Neutrophil (primary cell): ENCODE measurements around the gene ZNF618.

Source experiments
- H3K27ac ChIP-seq: fragments of 200-600 bp; sonication (generic); 2 replicates; pipeline ENCODE4 v1.5.1; 2016; ENCODE audit warnings: mild to moderate bottlenecking, moderate library complexity
- H3K27me3 ChIP-seq: fragments of 200-600 bp; sonication (generic); 2 replicates; pipeline ENCODE4 v1.6.0; 2016; ENCODE audit warnings: mild to moderate bottlenecking
- H3K36me3 ChIP-seq: fragments of 200-600 bp; sonication (generic); 2 replicates; pipeline ENCODE4 v1.5.1; 2017
- H3K4me1 ChIP-seq, 2 experiments: fragments of 200-600 bp in 1 of 2; sonication (generic) in 1 of 2; 1 replicate in 1 of 2; 2 replicates in 1 of 2; pipeline versions ENCODE4 v1.5.1 to v1.6.1; 2013 to 2016; ENCODE audit warnings: low read depth in 1 of 2, low read length in 1 of 2, mild to moderate bottlenecking in 1 of 2, moderate library complexity in 1 of 2; ENCODE audit not compliant: control insufficient read depth in 1 of 2, insufficient read depth in 1 of 2
- H3K4me3 ChIP-seq, 2 experiments: fragments of 200-600 bp in 1 of 2; sonication (generic) in 1 of 2; 1 replicate in 1 of 2; 2 replicates in 1 of 2; pipeline ENCODE4 v1.5.1; 2013 to 2016; ENCODE audit warnings: low read depth in 1 of 2, low read length in 1 of 2, mild to moderate bottlenecking in 1 of 2, moderate library complexity in 1 of 2
- H3K9me3 ChIP-seq: fragments of 200-600 bp; sonication (generic); 2 replicates; pipeline ENCODE4 v1.5.1; 2016
- TF ChIP-seq, protein P1 (sequence below): fragments of 200-600 bp; sonication (generic); IDR thresholded peaks from 2 replicates; pipeline ENCODE4 v1.5.1; 2016; ENCODE audit warnings: antibody characterized with exemption

Gene ZNF618

GRCh38 chr9:113882636-113883164 is 6.6 kb downstream of the ZNF618 start:
- peaks cover 5% of the 10 kb centered on the region for H3K27me3 ChIP-seq
- H3K36me3 ChIP-seq: no peaks in the 10 kb centered on the region
- no peaks in the 10 kb centered on the region for H3K9me3 ChIP-seq
- TF ChIP-seq, protein P1, sequence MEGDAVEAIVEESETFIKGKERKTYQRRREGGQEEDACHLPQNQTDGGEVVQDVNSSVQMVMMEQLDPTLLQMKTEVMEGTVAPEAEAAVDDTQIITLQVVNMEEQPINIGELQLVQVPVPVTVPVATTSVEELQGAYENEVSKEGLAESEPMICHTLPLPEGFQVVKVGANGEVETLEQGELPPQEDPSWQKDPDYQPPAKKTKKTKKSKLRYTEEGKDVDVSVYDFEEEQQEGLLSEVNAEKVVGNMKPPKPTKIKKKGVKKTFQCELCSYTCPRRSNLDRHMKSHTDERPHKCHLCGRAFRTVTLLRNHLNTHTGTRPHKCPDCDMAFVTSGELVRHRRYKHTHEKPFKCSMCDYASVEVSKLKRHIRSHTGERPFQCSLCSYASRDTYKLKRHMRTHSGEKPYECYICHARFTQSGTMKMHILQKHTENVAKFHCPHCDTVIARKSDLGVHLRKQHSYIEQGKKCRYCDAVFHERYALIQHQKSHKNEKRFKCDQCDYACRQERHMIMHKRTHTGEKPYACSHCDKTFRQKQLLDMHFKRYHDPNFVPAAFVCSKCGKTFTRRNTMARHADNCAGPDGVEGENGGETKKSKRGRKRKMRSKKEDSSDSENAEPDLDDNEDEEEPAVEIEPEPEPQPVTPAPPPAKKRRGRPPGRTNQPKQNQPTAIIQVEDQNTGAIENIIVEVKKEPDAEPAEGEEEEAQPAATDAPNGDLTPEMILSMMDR: no peak
- H3K27ac ChIP-seq: no peak overlapping the region
- H3K4me3 ChIP-seq: no peak overlapping the region
- no peaks in the 10 kb centered on the region for H3K4me1 ChIP-seq

DNA sequence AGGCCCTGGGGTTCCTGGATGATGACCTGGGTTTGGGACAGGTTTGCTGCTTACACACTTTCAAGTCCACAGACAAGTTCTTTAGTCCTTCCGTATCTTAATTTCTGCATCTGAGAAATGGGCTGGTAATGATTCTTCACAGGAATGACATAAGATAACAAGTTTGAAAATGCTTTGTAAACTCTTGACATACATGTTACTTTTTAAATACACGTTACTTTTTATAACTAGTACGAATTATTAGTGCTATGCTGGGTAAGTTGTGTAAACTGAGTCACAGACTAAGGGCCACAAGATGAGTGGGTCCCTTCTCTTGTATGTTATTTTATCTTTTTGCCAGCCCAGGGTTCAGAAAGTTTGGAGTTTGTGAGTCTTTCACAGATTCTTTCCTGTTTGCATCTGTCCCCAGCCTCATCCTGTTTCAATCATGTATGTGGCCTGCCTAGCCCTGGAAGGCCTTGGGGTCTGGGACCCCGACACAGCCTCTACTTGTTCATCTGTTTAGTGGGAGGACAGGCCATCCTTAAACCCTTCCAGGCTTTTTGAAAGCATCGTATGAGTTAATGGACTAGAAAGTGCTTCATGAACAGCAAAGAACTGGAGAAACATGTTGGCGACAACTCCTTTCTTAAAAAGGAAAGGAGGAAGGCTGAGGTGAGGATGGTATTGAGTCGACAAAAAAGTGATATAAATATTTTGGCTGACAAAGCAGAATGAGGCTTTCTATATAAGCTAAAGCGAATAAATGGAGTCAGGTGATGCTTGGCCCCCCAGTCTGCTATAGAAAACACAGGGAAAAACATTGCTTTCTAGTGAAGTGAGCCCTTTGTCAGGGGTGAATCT is 9.3 kb downstream of the ZNF618 start:
- H3K4me1 ChIP-seq: no peaks in the 10 kb centered on the region
- H3K27me3 ChIP-seq: no peaks in the 10 kb centered on the region
- H3K9me3 ChIP-seq: no peaks in the 10 kb centered on the region
- H3K27ac ChIP-seq: no peak overlapping the region
- TF ChIP-seq, protein P1: no peak
- no peaks in the 10 kb centered on the region for H3K36me3 ChIP-seq
- H3K4me3 ChIP-seq: no peak overlapping the region

DNA sequence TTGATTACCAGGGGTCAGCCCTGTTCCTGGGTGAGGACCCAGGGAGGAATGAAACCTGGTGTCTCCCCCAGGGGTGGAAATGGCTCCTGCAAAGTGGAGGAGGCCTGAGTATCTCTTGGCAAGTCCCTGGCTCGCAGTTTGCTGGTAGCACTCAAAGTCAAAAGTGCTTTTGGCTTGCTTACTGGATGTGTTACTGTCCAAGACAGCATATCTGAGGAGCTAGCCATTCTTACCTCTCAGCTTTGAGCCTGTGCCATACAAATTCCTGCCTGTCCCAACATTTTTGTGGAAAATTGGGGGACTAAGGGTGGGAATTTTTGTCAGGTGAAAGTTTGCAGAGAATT is 9.9 kb downstream of the ZNF618 start:
- no peak overlapping the region for H3K27ac ChIP-seq
- TF ChIP-seq, protein P1: no peak
- no peaks in the 10 kb centered on the region for H3K36me3 ChIP-seq
- no peak overlapping the region for H3K4me3 ChIP-seq
- H3K9me3 ChIP-seq: no peaks in the 10 kb centered on the region
- no peaks in the 10 kb centered on the region for H3K4me1 ChIP-seq
- H3K27me3 ChIP-seq: no peaks in the 10 kb centered on the region

DNA sequence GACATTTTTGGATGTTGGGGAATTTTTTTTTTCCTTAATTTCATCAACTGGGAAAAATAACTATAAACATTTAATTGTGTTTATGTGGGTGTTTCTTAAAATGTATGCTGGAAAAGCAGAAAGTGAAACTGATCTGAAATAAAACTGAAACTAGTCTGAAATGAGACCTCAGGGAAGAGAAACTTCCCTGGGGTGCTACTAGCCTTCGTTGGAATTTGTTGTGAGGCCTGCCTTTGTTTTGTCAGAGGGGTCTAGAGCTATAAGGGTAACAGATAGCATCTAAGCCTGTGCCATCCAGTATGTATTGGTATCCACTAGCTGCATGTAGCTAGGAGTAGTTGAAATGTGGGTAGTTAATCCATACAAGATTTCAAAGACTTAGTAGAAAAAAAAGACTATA is 10.4 kb downstream of the ZNF618 start:
- Histone ChIP-seq H3K9me3 (no peaks in the 10 kb centered on the region), H3K4me1 (no peaks in the 10 kb centered on the region), H3K4me3 (no peak overlapping the region), H3K36me3 (no peaks in the 10 kb centered on the region), H3K27me3 (no peaks in the 10 kb centered on the region), H3K27ac (no peak overlapping the region)
- TF ChIP-seq, protein P1: no peak

- H3K27me3 ChIP-seq: no peaks in the 10 kb centered on the region
- H3K36me3 ChIP-seq: no peaks in the 10 kb centered on the region
- H3K27ac ChIP-seq: no peak overlapping the region
- no peaks in the 10 kb centered on the region for H3K9me3 ChIP-seq
- H3K4me1 ChIP-seq: no peaks in the 10 kb centered on the region
- H3K4me3 ChIP-seq: no peak overlapping the region
- TF ChIP-seq, protein P1: no peak
Measured at GRCh38 chr9:113886933-113887332, 10.8 kb downstream of the ZNF618 start.
